ENCODE data around the gene DTX3L.
A peak's percentile ranks its signal among the peaks of the same experiment; 100 is the strongest.
"Not testable (repeated sequence)": the region's sequence is repeated elsewhere in the genome, so short reads cannot be mapped to it uniquely, and the experiment has no call there.

DTX3L gene

GRCh38 chr3:122562923-122563716 is 1.0 kb upstream of the DTX3L start:
- DNase-seq, result no peak

GRCh38 chr3:122563717-122564025 is 467 bp upstream of the DTX3L start:
- peak in 1 of 2 experiments; percentile 16 for DNase-seq

GRCh38 chr3:122568131-122568530 is 4.0 kb downstream of the DTX3L start:
- not testable (repeated sequence) for DNase-seq

- DNase-seq, result no peak
Observed at GRCh38 chr3:122568755-122569154, 4.6 kb downstream of the DTX3L start.

GRCh38 chr3:122572940-122573412 is 8.8 kb downstream of the DTX3L start:
- DNase-seq, result peak in 1 of 2 experiments; percentile 34

GRCh38 chr3:122576174-122576940 is 12.2 kb downstream of the DTX3L start:
- DNase-seq, result peak in 1 of 2 experiments; percentile 24

GRCh38 chr3:122577409-122578031 is 13.4 kb downstream of the DTX3L start, which contains the start of gene PARP15:
PARP15 (plus strand) TSS chr3:122577650; CDS start chr3:122577668, 18 bp downstream.
- peak; percentile 17 to 24 for DNase-seq

GRCh38 chr3:122578069-122578740 is 14.1 kb downstream of the DTX3L start:
- no peak for DNase-seq

GRCh38 chr3:122580470-122580869 is 16.3 kb downstream of the DTX3L start:
- no peak for DNase-seq

GRCh38 chr3:122581622-122582021 is 17.5 kb downstream of the DTX3L start:
- DNase-seq, result no peak

- DNase-seq, result no peak
Observed at GRCh38 chr3:122582390-122582789, 18.3 kb downstream of the DTX3L start.

- DNase-seq, result no peak
Observed at GRCh38 chr3:122586098-122586497, 22.0 kb downstream of the DTX3L start.

- no peak for DNase-seq
Observed at GRCh38 chr3:122586773-122587485, 22.8 kb downstream of the DTX3L start.

- DNase-seq, result no peak
Observed at GRCh38 chr3:122587572-122587971, 23.4 kb downstream of the DTX3L start.

GRCh38 chr3:122589297-122589696 is 25.2 kb downstream of the DTX3L start:
- DNase-seq, result no peak

- no peak for DNase-seq
Observed at GRCh38 chr3:122590610-122591009, 26.5 kb downstream of the DTX3L start.

- no peak for DNase-seq
Observed at GRCh38 chr3:122594025-122594424, 29.9 kb downstream of the DTX3L start.

- no peak for DNase-seq
Observed at GRCh38 chr3:122598151-122598550, 34.0 kb downstream of the DTX3L start.

GRCh38 chr3:122598556-122598955 is 34.4 kb downstream of the DTX3L start:
- no peak for DNase-seq

GRCh38 chr3:122602011-122602710 is 38.0 kb downstream of the DTX3L start:
- DNase-seq, result no peak

- no peak for DNase-seq
Observed at GRCh38 chr3:122603056-122603455, 38.9 kb downstream of the DTX3L start.

GRCh38 chr3:122606330-122606729 is 42.2 kb downstream of the DTX3L start:
- no peak for DNase-seq

Data from stimulated activated CD4-positive, alpha-beta T cell treated with anti-CD3 and anti-CD28 coated beads, Interleukin-4, amount 100 ng/mL, for 4 hours (primary cell).